ENCODE results near the gene UBL3. TPM values are rescaled to one million over a fixed set of nuclear protein-coding genes. Genes with fewer than 3 reads are reported as not detected.

Gene UBL3
- polyA plus RNA-seq, 3 donors: 36.4 to 37.4 (median 37.3) TPM

DNA sequence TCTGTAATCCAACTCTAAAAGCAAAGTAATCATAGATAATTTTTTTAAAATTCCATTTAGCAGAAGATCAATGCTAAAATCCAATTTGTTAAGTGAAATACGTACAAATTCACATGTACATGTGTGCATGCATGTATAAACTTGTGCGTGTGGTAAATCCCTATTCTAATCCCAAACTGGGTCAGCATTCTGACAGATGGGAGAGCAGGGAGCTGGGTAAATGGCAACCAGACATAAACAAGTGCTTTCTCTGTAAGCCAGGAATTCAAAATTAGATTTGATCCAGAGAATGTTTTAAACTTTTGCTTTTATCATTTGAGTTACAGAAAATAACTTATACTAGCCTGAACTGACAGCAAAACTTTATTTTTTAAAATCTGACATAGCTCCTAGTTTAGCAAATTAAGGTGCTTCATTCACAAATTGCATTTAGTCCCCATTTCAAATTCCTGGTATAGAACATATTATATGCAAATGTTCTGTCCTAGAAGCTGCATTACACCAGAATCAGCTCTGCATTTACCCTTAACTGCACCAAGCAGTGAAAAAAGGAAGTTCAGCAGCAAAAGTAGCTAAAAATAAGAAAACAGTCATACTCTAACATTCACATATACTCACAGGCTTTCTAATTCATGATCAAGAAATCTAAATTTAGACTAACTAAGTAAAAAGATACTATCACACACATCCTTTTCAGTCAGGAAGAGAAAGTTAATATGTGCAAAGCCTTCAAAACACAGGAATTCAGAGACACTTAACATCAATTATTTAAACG, 32.6 kb downstream of the UBL3 start:
- DNase-seq: no peak

DNA sequence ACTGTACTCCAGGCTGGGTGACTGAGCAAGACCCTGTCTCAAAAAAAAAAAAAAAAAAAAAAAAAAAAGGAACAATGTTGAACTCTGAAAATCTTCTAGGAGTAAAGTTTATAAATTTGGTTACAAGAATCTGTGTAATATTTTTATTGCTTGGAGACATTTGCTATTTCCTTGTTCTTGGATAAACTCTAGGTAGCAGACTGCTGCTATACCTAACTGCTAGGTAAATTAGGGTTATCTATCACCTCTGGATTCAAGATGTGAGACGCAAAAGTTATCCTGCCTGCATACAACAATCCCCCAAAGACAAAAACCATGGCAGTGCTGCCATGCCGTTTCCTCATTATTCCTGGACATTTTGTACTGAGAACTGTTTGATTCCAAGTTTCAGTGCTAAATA, 33.7 kb downstream of the UBL3 start:
- no peak for DNase-seq

DNA sequence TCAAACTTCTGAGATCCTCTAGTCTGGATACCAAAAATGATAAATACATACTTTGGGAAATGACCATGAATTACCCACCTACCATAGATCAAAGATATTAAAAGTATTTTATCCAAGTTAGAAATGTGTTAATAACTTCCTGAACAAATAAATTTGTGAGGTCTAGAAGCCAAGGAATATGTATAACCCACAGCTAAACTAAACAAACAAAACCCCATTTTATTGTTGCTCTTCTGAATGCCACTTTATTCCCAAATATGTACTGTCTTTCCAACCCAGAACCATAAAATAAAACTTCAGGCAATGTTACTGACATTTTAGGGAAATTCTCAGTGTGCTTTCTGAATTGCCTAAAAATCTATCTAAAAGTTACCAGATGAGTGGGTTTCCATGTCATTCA, 35.1 kb downstream of the UBL3 start:
- DNase-seq: no peak

DNA sequence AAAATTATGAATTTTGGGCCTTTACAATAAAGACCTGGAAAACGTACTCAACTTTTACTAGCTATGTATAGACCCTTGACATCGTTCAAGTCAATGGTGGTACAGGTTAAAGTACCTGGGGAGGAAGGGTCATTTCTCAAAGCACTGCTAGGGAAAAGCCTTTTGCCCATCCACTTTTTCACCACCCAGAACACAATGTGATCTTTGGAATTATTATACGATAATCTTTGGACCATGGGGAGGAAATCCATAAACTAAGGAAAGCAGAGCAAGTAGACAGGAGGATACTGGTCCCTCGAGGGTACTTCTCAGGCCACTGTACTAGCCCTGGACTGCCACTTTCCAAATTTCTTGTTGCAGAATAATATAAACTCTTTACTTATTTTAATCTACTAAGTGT, 39.5 kb downstream of the UBL3 start:
- no peak for DNase-seq

- DNase-seq: no peak
These were observed 40.2 kb downstream of the UBL3 start for GRCh38 chr13:29810145-29810742.

- DNase-seq: no peak
These were observed 42.2 kb downstream of the UBL3 start for GRCh38 chr13:29808264-29808663.

GRCh38 chr13:29805994-29806979, 44.1 kb downstream of the UBL3 start:
- no peak for DNase-seq

- no peak for DNase-seq
These were observed 47.2 kb downstream of the UBL3 start for GRCh38 chr13:29803221-29803620.

DNA sequence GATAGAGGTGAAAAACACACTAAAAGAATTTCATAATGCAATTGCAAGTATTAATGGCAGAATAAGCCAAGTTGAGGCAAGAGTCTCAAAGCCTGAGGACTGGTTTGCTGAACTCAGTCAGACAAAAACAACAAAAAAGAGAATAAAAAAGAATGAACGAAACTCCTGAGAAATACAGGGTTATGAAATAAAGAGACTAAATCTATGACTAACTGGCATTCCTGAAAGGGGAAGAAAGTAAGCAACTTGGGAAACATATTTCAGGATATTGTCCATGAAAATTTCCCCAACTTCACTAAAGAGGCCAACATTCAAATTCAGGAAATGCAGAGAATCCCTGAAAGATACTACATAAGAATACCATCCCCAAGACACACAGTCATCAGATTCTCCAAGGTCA, 47.8 kb downstream of the UBL3 start:
- no peak for DNase-seq

- no peak for DNase-seq
These were observed 48.6 kb downstream of the UBL3 start for GRCh38 chr13:29801737-29802305.

DNA sequence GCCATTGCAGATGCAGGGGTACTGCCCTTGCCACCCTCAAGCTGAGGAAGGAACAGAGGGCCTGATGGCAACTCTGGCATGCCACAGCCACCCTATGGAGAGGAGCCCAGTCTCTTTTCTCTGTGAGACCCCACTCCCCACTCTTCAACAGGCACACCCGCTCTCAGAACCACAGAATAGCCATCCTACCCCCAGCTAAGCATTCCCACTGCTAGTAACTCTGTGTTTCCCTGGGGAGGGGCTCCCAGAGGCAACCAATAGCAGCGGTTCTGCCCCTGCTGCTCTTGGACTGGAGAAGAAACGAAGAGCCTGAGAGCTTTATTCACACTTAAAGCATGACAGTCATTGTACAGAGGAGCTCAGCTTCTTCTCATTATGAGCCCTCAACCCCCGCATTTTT, 49.3 kb downstream of the UBL3 start:
- no peak for DNase-seq

DNA sequence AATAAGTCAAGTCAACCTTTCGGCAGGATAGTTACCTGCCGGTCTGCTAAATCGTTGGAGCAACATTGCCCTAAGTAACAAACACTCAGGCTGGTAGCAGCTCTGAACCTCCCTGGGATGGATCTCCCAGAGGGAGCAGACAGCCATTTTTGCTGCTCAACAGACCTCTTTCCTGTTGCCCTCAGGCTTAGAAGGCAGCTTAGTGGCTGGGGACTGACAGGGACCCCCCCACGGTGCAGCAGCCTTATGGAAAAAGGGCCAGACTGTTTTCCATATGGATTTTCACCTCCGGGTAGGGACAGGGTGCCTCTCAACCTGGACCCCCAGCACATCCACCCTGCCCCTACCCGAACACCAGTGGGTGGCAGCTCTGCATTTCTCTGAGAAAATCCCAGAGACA, 49.7 kb downstream of the UBL3 start:
- DNase-seq: no peak

- no peak for DNase-seq
These were observed 51.4 kb downstream of the UBL3 start for GRCh38 chr13:29799041-29799440.

GRCh38 chr13:29791997-29792780, 58.2 kb downstream of the UBL3 start:
- no peak for DNase-seq

DNA sequence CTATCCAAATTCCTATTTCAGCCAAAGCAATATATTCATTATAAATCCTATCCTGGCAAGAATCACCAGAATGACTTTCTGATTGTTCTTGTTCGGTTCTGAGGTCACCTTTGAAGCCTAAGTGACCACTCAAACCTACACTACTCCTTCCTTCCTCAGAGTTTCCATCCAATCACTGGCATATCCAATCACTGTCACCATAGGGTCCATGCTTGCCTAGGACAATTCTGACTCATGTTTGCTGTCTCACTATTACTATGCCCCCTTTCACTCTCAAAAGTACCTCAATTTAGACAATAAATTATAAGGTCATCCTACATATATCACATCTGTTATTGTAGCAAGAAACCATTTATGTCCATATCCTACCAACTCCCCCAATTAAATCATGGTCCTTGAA, 58.9 kb downstream of the UBL3 start:
- no peak for DNase-seq

DNA sequence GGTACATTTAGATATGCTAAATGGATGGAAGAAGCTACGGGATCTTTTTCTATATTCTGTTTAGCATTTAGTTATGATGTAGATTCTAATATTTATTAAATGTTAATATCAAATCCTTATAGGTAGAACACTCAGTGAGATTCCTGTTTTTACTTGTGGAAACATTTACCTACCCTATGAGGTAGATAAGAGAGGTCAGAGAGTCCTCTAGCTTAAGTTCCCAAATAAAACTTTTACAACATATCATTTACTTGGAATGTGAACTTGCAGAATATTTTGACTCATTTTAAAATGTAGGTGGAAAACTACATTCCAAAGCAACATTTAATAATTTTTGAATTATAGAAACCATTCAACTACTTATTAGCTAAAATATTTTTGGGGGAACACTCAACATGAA, 63.7 kb downstream of the UBL3 start:
- no peak for DNase-seq

GRCh38 chr13:29785978-29786377, 64.4 kb downstream of the UBL3 start:
- no peak for DNase-seq

- DNase-seq: no peak
These were observed 67.6 kb downstream of the UBL3 start for GRCh38 chr13:29782798-29783197.

GRCh38 chr13:29774830-29775229, 75.6 kb downstream of the UBL3 start:
- DNase-seq: no peak

GRCh38 chr13:29771247-29771646, 79.2 kb downstream of the UBL3 start:
- DNase-seq: no peak

GRCh38 chr13:29767006-29767405, 83.4 kb downstream of the UBL3 start:
- no peak for DNase-seq
